ENCODE results near the gene TMCC3.

TMCC3 gene

DNA sequence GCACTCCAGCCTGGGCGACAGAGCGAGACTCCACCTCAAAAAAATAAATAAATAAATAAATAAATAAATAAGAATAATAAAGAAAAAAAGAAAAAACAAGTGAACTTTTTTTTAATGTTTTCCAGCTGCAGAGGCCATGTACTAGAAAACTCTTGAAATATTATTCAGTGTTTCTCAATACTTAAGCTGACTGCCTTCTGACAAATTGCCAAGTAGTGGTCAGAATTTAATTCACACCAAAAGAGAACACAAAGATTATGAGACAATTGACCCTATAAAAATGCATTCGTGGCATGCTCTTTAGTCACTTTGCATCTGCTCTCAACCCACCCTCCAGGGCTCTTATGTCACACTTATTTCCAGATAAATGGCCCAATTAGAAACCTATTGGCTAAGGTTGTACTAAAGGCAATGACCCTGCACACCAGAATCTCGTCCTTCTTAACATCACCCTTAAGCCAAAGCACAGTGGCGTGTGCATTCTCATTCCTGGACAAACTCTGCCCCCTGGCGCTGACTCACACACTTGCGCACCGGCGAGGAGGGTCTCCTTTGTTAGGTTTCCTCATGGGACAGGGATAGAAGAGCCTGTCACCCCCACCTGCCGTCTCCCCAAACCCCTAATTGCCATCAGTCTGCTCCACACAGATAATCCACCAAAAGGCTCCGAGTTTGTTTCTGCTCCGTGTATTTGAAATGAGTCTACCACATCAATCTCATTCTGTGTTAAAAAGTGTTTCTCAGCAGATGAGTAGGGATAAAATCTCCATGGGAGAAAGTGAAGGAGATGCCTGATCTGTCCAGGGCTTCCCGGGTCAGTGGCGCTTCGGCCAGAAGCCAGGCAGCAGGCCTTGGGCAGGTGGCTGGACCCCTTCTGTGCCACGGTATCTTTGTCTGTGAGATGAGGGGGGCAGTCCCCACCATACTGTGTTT lies 117.6 kb downstream of the TMCC3 start:
- peak; percentile 53 for DNase-seq (ENCODE audit: low read depth)

DNA sequence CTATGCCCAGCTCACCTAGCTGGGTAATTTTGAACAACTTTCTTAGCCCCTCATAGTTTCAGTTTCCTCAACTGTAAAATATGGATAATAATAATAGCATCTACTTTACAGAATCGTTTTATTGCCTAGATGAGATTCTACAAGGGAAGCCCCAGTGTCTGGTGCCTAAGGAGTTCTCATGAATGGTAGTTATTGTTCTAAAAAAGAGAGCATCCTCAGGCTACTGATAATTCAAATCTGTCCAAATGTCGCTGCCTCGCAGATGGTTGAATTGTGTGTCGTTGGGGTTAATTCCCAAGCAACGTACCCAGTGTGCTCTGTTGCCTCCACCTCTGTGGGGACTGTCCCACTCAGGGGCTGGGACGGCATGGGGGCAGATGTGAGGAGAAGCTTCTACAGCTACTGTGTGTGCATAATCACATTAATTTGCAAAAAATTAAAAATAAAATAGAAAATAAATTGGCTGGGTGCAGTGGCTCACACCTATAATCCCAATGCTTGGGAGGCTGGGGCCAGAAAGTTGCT lies 119.1 kb downstream of the TMCC3 start:
- no peak for DNase-seq (ENCODE audit: low read depth)

DNA sequence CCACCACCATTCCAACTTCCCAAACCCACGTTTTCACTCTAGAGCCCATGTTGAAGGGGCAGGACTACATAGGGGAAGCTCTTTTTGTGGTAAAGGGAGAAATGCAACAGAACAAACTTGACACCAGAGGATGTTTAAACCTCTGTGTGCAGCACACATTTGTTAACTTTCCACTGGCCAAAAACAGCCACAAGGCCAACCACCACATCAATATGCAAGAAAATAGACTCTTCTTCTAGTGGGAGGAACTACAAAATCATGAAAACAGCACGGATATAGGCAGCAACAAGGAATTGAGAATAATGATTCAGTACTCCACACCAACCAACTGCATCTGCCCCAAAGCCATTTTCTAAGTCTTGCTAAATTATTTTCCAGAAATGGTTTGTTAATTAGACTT lies 124.4 kb downstream of the TMCC3 start:
- DNase-seq (ENCODE audit: low read depth): no peak

All from T follicular helper cell (primary cell).